ENCODE measurements around the gene WASF3. TPM values are rescaled to one million over a fixed set of nuclear protein-coding genes. Genes with fewer than 3 reads are reported as not detected.

WASF3 gene
- total and polyA plus RNA-seq, 10 of the 15 experiments (the other 5 are each of a cell fraction or from before 2014, with no cell fraction given): under 0.01 to 0.10 (median 0.01) TPM; not detected in 7

GRCh38 chr13:26727633-26728032, 170.2 kb downstream of the WASF3 start:
- ChIA-PET RAD21 (ENCODE audit: unreplicated experiment) (no interaction called here), CTCF (no interaction called here), SMC1A (ENCODE audit: uncharacterized antibody, unreplicated experiment) (no interaction called here), POLR2A (no interaction called here)
- BruUV-seq (replicated peaks): no TSS peak
- no peak overlapping the region for H2AFZ ChIP-seq (ENCODE audit: control insufficient read depth, low read depth, low read length)
- H3K4me1 ChIP-seq (ENCODE audit: control insufficient read depth, insufficient read depth, low read length): no peaks in the 10 kb centered on the region
- no peak overlapping the region for H3K4me2 ChIP-seq (ENCODE audit: control insufficient read depth, insufficient read depth)
- no peaks in the 10 kb centered on the region for H3K9me3 ChIP-seq (replicated peaks; ENCODE audit: control insufficient read depth, insufficient read depth, low read length)
- intact Hi-C loops (cut with micrococcal nuclease; ENCODE audit: unreplicated experiment): no loop called here
- DNase-seq (ENCODE audit: low read depth, low spot score) (no peak), FAIRE-seq (no peak), ATAC-seq (no peak)
- H4K20me1 ChIP-seq (ENCODE audit: control insufficient read depth, insufficient read depth): no peaks in the 10 kb centered on the region
- no peaks in the 10 kb centered on the region for H3K79me2 ChIP-seq (ENCODE audit: control insufficient read depth, insufficient read depth, low read length)
- TF ChIP-seq RAD21 (IDR thresholded peaks at IDR 0.05; ENCODE audit: insufficient read depth, low read depth, low read length): no peak
- no peak for TF ChIP-seq CHD2 (IDR thresholded peaks at IDR 0.05; ENCODE audit: borderline replicate concordance, low read depth, low read length)
- no peak for TF ChIP-seq HSF1 (IDR thresholded peaks at IDR 0.05; ENCODE audit: low read depth, low read length)
- TF ChIP-seq TCF12 (IDR thresholded peaks at IDR 0.05; ENCODE audit: low read depth, low read length): no peak
- TF ChIP-seq NKRF (conservative IDR thresholded peaks at IDR 0.05): no peak
- no peak for TF ChIP-seq SUZ12 (IDR thresholded peaks at IDR 0.05; ENCODE audit: unreplicated experiment)
- no peak for TF ChIP-seq PRDM15 (CRISPR knock-in tag; IDR thresholded peaks at IDR 0.05)
- no peak for TF ChIP-seq EGR1 (IDR thresholded peaks at IDR 0.05; ENCODE audit: borderline replicate concordance in 1 of 2, low read depth in 2 of 2, low read length in 2 of 2)
- TF ChIP-seq CHD1 (IDR thresholded peaks at IDR 0.05; ENCODE audit: low read depth, low read length): no peak
- TF ChIP-seq ZNF274 (IDR thresholded peaks at IDR 0.05; ENCODE audit: insufficient read depth, insufficient read length): no peak
- TF ChIP-seq SREBF2 (IDR thresholded peaks at IDR 0.05; ENCODE audit: low read length): no peak
- no peak for TF ChIP-seq POLR2AphosphoS2 (IDR thresholded peaks at IDR 0.05; ENCODE audit: low read depth, low read length)
- TF ChIP-seq HCFC1 (IDR thresholded peaks at IDR 0.05; ENCODE audit: low read length): no peak
- no peak for TF ChIP-seq TARDBP (IDR thresholded peaks at IDR 0.05; ENCODE audit: borderline replicate concordance)
- TF ChIP-seq JUNB (IDR thresholded peaks at IDR 0.05): no peak
- no peak overlapping the region for H3K27ac ChIP-seq (ENCODE audit: control insufficient read depth, insufficient read depth)
- no peaks in the 10 kb centered on the region for H3K27me3 ChIP-seq (replicated peaks in 1 of 2; ENCODE audit: control insufficient read depth in 2 of 2, insufficient read depth in 2 of 2, low read length in 1 of 2)
- H3K9ac ChIP-seq (ENCODE audit: control insufficient read depth, insufficient read depth, low read length): no peak overlapping the region
- in situ Hi-C loops (cut with MboI): no loop called here
- no peaks in the 10 kb centered on the region for H3K36me3 ChIP-seq (ENCODE audit: control insufficient read depth in 2 of 2, insufficient read depth in 2 of 2, low read length in 1 of 2)
- no peak overlapping the region for H3K4me3 ChIP-seq
